Measurements from ENCODE around the gene TUBA1A. TPM values are rescaled to one million over a fixed set of nuclear protein-coding genes. Genes with fewer than 3 reads are reported as not detected.

The TUBA1A gene
- total RNA-seq = 10,429 TPM

GRCh38 chr12:49188916-49189367 lies at the start of gene TUBA1A:
Gene TUBA1A, minus strand, starts transcription at chr12:49189080. Its CDS starts 101 bp downstream, at chr12:49188979.

Small RNA genes within 50 kb of the gene (small RNA-seq; reads per million reads assigned to genes)
- gene RF00017 = not detected

Other genes starting within 250 kb of the TUBA1A start
- gene ARF3, start 231.6 kb downstream of the TUBA1A start, total RNA-seq = 129 TPM
- gene WNT10B, start 217.3 kb downstream of the TUBA1A start, total RNA-seq = 9.7 TPM
- not detected for gene WNT1, start 210.8 kb downstream of the TUBA1A start, total RNA-seq
- gene DDN, start 189.7 kb downstream of the TUBA1A start, total RNA-seq = 15.0 TPM
- 37.8 TPM for gene PRKAG1, start 170.3 kb downstream of the TUBA1A start, total RNA-seq
- gene KMT2D, start 128.3 kb downstream of the TUBA1A start, total RNA-seq = 29.8 TPM
- 1.6 TPM for gene RHEBL1, start 119.1 kb downstream of the TUBA1A start, total RNA-seq
- gene DHH, start 94.3 kb downstream of the TUBA1A start, total RNA-seq = 0.46 TPM
- 77.3 TPM for gene LMBR1L, start 78.2 kb downstream of the TUBA1A start, total RNA-seq
- gene TUBA1B, start 57.7 kb downstream of the TUBA1A start, total RNA-seq = 2,098 TPM
- 26.3 TPM for gene TUBA1C, start 76.0 kb upstream of the TUBA1A start, total RNA-seq
- gene PRPH, start 106.1 kb upstream of the TUBA1A start, total RNA-seq = 1.4 TPM
- gene TROAP, start 134.2 kb upstream of the TUBA1A start, total RNA-seq = 6.5 TPM
- gene C1QL4, start 148.1 kb upstream of the TUBA1A start, total RNA-seq = 3.5 TPM
- 0.92 TPM for gene DNAJC22, start 157.8 kb upstream of the TUBA1A start, total RNA-seq
- 51.9 TPM for gene SPATS2, start 178.4 kb upstream of the TUBA1A start, total RNA-seq